ENCODE measurements around the gene ABHD5. TPM values are rescaled to one million over a fixed set of nuclear protein-coding genes. Genes with fewer than 3 reads are reported as not detected.

The ABHD5 gene
- total RNA-seq, 4 donors from 2014 or later = 110 to 300 (median 166) TPM

- no peak for TF ChIP-seq CTCF (IDR thresholded peaks at IDR 0.05; ENCODE audit: low read depth)
These were observed 6.1 kb downstream of the ABHD5 start for GRCh38 chr3:43696881-43697280.

GRCh38 chr3:43699864-43700263 lies 9.1 kb downstream of the ABHD5 start:
- no peak for TF ChIP-seq CTCF (IDR thresholded peaks at IDR 0.05; ENCODE audit: low read depth)

GRCh38 chr3:43704697-43705096 lies 14.0 kb downstream of the ABHD5 start:
- no peak for TF ChIP-seq CTCF (IDR thresholded peaks at IDR 0.05; ENCODE audit: low read depth)

GRCh38 chr3:43706342-43706741 lies 15.6 kb downstream of the ABHD5 start:
- no peak for TF ChIP-seq CTCF (IDR thresholded peaks at IDR 0.05; ENCODE audit: low read depth)

- TF ChIP-seq CTCF (IDR thresholded peaks at IDR 0.05; ENCODE audit: low read depth) = no peak
These were observed 16.5 kb downstream of the ABHD5 start for GRCh38 chr3:43707266-43707665.

- no peak for TF ChIP-seq CTCF (IDR thresholded peaks at IDR 0.05; ENCODE audit: low read depth)
These were observed 17.3 kb downstream of the ABHD5 start for GRCh38 chr3:43707998-43708397.

- TF ChIP-seq CTCF (IDR thresholded peaks at IDR 0.05; ENCODE audit: low read depth) = no peak
These were observed 18.3 kb downstream of the ABHD5 start for GRCh38 chr3:43709022-43709421.

Data from subcutaneous adipose tissue (tissue), 4 donors.